ENCODE measurements around the gene GRIK4.

GRCh38 chr11:120871194-120871593 is 359.6 kb downstream of the GRIK4 start:
- TF ChIP-seq CTCF (conservative IDR thresholded peaks at IDR 0.05) (no peak), EZH2 (IDR thresholded peaks at IDR 0.05; ENCODE audit: low read depth) (no peak)
